Right forelimb (tissue), 1 donor: ENCODE results near the gene KCNK7.
"Not testable (repeated sequence)": the region's sequence is repeated elsewhere in the genome, so short reads cannot be mapped to it uniquely, and the experiment has no call there.

Source experiments
- DNase-seq: peaks from one replicate; pipeline ENCODE4 v3.0.0-alpha.2; 2018

The KCNK7 gene

GRCh38 chr11:65571420-65571819 is 24.2 kb downstream of the KCNK7 start:
- DNase-seq = no peak

GRCh38 chr11:65569973-65570918 is 25.4 kb downstream of the KCNK7 start, which contains the start of gene ZNRD2:
Gene ZNRD2 (plus strand): TSS chr11:65570477. CDS start chr11:65570492, 15 bp downstream.
- DNase-seq = peak; percentile 97

- DNase-seq = no peak
Observed at GRCh38 chr11:65569164-65569972, 26.2 kb downstream of the KCNK7 start.

GRCh38 chr11:65565624-65566453 is 29.8 kb downstream of the KCNK7 start:
- no peak for DNase-seq

- DNase-seq = not testable (repeated sequence)
Observed at GRCh38 chr11:65564879-65565559, 30.6 kb downstream of the KCNK7 start.

- no peak for DNase-seq
Observed at GRCh38 chr11:65563601-65564000, 32.0 kb downstream of the KCNK7 start.

- no peak for DNase-seq
Observed at GRCh38 chr11:65562788-65563187, 32.8 kb downstream of the KCNK7 start.

GRCh38 chr11:65562020-65562419 is 33.6 kb downstream of the KCNK7 start:
- DNase-seq = no peak

- DNase-seq = peak; percentile 78
Observed at GRCh38 chr11:65560555-65561418, 34.8 kb downstream of the KCNK7 start.

- DNase-seq = no peak
Observed at GRCh38 chr11:65559951-65560537, 35.6 kb downstream of the KCNK7 start.

GRCh38 chr11:65559535-65559934 is 36.1 kb downstream of the KCNK7 start:
- DNase-seq = no peak

- no peak for DNase-seq
Observed at GRCh38 chr11:65558930-65559509, 36.6 kb downstream of the KCNK7 start.

- DNase-seq = peak; percentile 92
Observed at GRCh38 chr11:65558002-65558929, 37.3 kb downstream of the KCNK7 start, which contains the start of gene LTBP3. Gene LTBP3 (minus strand): TSS chr11:65558359. CDS start chr11:65557959, 400 bp downstream.

GRCh38 chr11:65557280-65558001 is 38.2 kb downstream of the KCNK7 start:
- DNase-seq = no peak

GRCh38 chr11:65556470-65557279 is 38.9 kb downstream of the KCNK7 start:
- no peak for DNase-seq

- no peak for DNase-seq
Observed at GRCh38 chr11:65555693-65556231, 39.8 kb downstream of the KCNK7 start.

GRCh38 chr11:65554842-65555430 is 40.7 kb downstream of the KCNK7 start:
- no peak for DNase-seq
